OCI-LY1 (cell line): Measurements from ENCODE around the gene HAND2.

Experiments
- H2AFZ ChIP-seq: fragments of 200-600 bp; sonication (generic), shearing (Covaris generic); 2 replicates; pipeline ENCODE4 v1.6.0; 2014; ENCODE audit warnings: antibody characterized with exemption, mild to moderate bottlenecking, low read length
- H3F3A ChIP-seq: fragments of 200-600 bp; sonication (generic), shearing (Covaris generic); 2 replicates; pipeline ENCODE4 v1.6.0; 2014; ENCODE audit warnings: mild to moderate bottlenecking, antibody characterized with exemption, low read length, moderate library complexity; ENCODE audit not compliant: insufficient read depth
- H3K27ac ChIP-seq: fragments of 200-600 bp; sonication (generic); 2 replicates; pipeline ENCODE4 v1.5.1; 2014; ENCODE audit warnings: low read length, mixed run types, mild to moderate bottlenecking, low read depth; ENCODE audit not compliant: poor library complexity, severe bottlenecking
- H3K27me3 ChIP-seq: fragments of 200-600 bp; sonication (generic); 2 replicates; pipeline ENCODE4 v1.6.0; 2014; ENCODE audit warnings: antibody characterized with exemption, mild to moderate bottlenecking, low read length, moderate library complexity; ENCODE audit not compliant: insufficient read depth
- H3K36me3 ChIP-seq: fragments of 200-600 bp; sonication (generic); 2 replicates; pipeline ENCODE4 v1.6.1; 2014; ENCODE audit warnings: mild to moderate bottlenecking, antibody characterized with exemption, low read length, moderate library complexity, mixed read lengths; ENCODE audit not compliant: insufficient read depth
- H3K4me1 ChIP-seq: fragments of 200-600 bp; sonication (generic); 2 replicates; pipeline ENCODE4 v1.5.1; 2014; ENCODE audit warnings: mild to moderate bottlenecking, low read length, moderate library complexity; ENCODE audit not compliant: insufficient read depth, severe bottlenecking
- H3K4me2 ChIP-seq: fragments of 200-600 bp; sonication (generic), shearing (Covaris generic); 2 replicates; pipeline ENCODE4 v1.6.1; 2014; ENCODE audit warnings: low read length
- H3K4me3 ChIP-seq: fragments of 200-600 bp; sonication (generic); 2 replicates; pipeline ENCODE4 v1.5.1; 2014; ENCODE audit warnings: low read length, low read depth, mild to moderate bottlenecking, mixed read lengths; ENCODE audit not compliant: poor library complexity, severe bottlenecking
- H3K79me2 ChIP-seq: fragments of 200-600 bp; shearing (Covaris generic); 2 replicates; pipeline ENCODE4 v1.6.1; 2016; ENCODE audit warnings: mixed run types, low read length, mixed read lengths; ENCODE audit not compliant: insufficient read depth
- H3K9ac ChIP-seq: fragments of 200-600 bp; sonication (generic), shearing (Covaris generic); 2 replicates; pipeline ENCODE4 v1.6.1; 2014; ENCODE audit warnings: mild to moderate bottlenecking, low read length, mixed read lengths
- H3K9me2 ChIP-seq: fragments of 200-600 bp; sonication (generic), shearing (Covaris generic); 2 replicates; pipeline ENCODE4 v1.6.1; 2014; ENCODE audit warnings: low read depth, mild to moderate bottlenecking, low read length, mixed read lengths
- H3K9me3 ChIP-seq: fragments of 200-600 bp; shearing (Covaris generic); 2 replicates; pipeline ENCODE4 v1.6.1; 2014; ENCODE audit warnings: low read length, mixed read lengths
- H4K20me1 ChIP-seq: fragments of 200-600 bp; sonication (generic), shearing (Covaris generic); 2 replicates; pipeline ENCODE4 v1.6.0; 2016; ENCODE audit warnings: mild to moderate bottlenecking, low read length; ENCODE audit not compliant: insufficient read depth
- EZH2 ChIP-seq: fragments of 200-600 bp; sonication (generic), shearing (Covaris generic); IDR thresholded peaks from 2 replicates; pipeline ENCODE4 v1.8.0; 2017; ENCODE audit warnings: borderline replicate concordance, mixed run types, mild to moderate bottlenecking, antibody characterized with exemption, low read length, moderate library complexity, mixed read lengths
- TF ChIP-seq, protein P1 (sequence below): fragments of 200-600 bp; sonication (generic), shearing (Covaris generic); IDR thresholded peaks from 2 replicates; pipeline ENCODE4 v1.5.1; 2017; ENCODE audit warnings: mild to moderate bottlenecking, antibody characterized with exemption, low read length, moderate library complexity, mixed read lengths

The HAND2 gene

DNA sequence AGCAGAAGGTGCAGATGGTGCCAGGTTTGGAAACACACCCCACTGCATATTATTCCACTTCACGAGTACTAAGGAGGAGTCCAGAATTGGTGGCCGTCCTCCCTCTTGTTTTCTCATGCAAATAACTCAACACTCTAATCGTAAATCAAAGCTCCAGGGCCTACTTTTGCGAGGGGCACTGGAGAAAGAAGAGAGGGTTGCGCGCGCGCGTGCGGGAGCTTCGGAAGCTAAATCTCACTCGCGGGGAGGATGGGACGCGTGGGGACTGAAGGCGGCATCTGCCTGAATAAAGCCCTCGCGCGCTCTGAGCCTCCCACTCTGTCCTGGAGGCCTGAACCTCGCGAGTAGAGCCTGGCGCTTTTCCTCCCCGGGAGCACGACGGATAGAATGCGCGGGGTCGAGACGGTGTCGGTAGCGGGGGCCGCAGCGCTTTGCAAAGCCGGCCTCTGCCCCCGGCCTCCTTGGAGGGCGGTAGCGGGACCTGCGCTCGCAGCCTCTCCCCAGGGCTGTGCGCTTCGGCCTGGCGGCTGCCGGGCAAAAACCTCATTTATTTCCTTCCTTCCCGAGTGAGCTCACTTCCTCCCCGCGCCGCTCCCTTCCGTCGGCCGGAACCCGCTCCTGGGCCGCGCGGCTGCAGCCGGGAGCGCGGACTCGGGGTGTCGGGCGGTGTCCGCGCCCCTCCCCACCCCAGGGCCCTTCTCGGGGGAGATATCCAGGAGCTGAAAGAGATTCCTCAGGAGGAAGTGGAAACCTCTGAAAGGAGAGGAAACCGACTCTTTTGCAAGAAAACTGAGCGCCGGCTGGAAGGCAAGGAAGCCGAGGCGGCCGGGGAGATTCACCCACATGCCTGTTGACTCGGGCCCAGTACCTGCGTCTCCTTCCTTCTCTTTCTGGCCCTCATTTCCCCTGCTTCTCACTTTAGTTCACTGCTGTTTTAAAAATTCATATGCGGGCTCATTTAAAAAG lies 20.7 kb downstream of the HAND2 start:
- Histone ChIP-seq H3K9me3 (no peaks in the 10 kb centered on the region), H3K4me1 (peaks cover 7% of the 10 kb centered on the region), H3K27me3 (no peaks in the 10 kb centered on the region), H3K79me2 (no peaks in the 10 kb centered on the region), H4K20me1 (no peaks in the 10 kb centered on the region), H3F3A (no peaks in the 10 kb centered on the region), H3K27ac (no peak overlapping the region), H3K36me3 (no peaks in the 10 kb centered on the region), H2AFZ (no peak overlapping the region), H3K4me3 (peak overlapping the region; percentile 46), H3K4me2 (peak overlapping the region; percentile 45; the same call in 1 of the 2 replicates), H3K9me2 (no peaks in the 10 kb centered on the region), H3K9ac (no peak overlapping the region)
- TF ChIP-seq, protein P1, sequence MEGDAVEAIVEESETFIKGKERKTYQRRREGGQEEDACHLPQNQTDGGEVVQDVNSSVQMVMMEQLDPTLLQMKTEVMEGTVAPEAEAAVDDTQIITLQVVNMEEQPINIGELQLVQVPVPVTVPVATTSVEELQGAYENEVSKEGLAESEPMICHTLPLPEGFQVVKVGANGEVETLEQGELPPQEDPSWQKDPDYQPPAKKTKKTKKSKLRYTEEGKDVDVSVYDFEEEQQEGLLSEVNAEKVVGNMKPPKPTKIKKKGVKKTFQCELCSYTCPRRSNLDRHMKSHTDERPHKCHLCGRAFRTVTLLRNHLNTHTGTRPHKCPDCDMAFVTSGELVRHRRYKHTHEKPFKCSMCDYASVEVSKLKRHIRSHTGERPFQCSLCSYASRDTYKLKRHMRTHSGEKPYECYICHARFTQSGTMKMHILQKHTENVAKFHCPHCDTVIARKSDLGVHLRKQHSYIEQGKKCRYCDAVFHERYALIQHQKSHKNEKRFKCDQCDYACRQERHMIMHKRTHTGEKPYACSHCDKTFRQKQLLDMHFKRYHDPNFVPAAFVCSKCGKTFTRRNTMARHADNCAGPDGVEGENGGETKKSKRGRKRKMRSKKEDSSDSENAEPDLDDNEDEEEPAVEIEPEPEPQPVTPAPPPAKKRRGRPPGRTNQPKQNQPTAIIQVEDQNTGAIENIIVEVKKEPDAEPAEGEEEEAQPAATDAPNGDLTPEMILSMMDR = no peak
- TF ChIP-seq EZH2 = no peak

DNA sequence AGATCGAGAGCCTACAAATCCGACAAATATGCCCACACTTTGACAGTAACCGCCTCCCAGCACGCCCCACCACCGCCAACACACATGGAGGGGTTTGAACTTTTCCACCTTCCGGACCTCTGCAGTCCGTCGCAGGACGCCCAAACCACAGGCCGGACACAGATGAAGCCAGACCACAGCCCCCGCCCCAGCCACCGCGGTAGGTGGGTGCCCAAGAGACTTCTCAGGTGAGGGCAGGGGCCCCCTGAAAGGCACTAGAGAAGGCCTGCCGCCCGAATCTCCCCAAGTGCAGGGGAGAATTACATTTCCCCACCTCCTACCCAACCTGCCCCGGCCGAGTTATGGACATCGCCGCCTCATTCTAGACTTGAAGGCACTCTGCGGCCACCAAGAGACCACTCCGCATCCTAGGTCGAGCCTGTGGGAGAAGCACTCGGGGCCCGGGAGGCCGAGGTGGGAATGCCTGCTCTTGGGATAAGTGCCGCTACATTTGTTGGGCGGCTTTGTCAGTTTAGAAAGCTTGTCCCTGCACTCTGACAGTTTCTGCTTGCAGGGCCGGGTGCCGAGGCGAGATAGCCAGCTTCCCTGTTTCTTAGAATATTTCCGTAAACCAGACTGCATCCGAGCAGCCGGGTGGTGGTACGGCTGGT lies 21.5 kb downstream of the HAND2 start:
- no peaks in the 10 kb centered on the region for H3K9me3 ChIP-seq
- H3K4me1 ChIP-seq = peaks cover 7% of the 10 kb centered on the region
- no peaks in the 10 kb centered on the region for H3K36me3 ChIP-seq
- H3K4me3 ChIP-seq = peak overlapping the region; percentile 46
- no peaks in the 10 kb centered on the region for H3K27me3 ChIP-seq
- H3K79me2 ChIP-seq = no peaks in the 10 kb centered on the region
- H3K9me2 ChIP-seq = no peaks in the 10 kb centered on the region
- H3F3A ChIP-seq = no peaks in the 10 kb centered on the region
- TF ChIP-seq, protein P1 = no peak
- TF ChIP-seq EZH2 = no peak
- H3K4me2 ChIP-seq = peak overlapping the region; percentile 45; the same call in 1 of the 2 replicates
- no peaks in the 10 kb centered on the region for H4K20me1 ChIP-seq
- H3K9ac ChIP-seq = no peak overlapping the region
- H2AFZ ChIP-seq = no peak overlapping the region
- no peak overlapping the region for H3K27ac ChIP-seq

DNA sequence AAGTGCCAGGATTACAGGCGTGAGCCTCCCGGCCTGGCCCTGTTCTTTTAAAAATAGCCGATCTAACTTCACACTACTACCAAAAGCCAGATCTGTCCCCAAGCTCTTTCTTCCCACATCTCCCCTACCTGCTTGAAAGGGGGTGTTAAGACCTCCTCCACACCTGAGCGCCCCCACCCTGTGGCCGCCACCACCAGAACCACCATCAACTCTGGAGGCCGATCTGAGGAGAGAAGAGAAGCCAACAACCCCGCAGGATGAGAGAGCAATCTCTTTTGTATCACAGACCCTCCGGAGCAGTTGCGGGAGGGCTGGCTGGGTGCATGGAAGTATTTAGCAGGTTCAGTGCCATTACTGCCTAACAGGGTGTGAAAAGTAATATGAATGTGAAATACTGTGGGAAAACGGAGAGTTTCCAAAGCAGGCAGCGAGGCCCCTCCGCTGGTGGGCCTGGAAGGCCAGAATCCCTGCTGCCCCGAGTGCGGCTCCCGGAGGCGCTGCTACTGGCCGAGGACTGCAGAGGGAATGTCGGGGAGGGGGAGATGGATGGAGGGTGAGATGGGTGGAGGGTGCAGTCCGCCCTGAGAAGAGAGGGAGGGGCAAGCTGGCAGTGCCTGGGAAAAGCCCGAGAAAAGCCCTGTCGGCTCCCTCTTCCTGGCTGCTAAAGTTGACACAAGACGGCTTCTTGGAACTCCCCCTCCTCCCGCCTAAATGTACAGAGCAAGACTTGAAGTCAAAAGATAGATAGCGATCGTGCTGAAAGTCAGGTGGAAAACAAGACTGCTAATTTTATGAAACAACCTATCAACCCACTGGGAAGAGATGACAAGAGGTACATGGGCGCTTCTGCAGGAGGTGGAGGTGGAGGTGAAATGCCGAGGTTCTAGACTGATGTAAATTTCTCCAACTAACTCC lies 22.3 kb downstream of the HAND2 start:
- Histone ChIP-seq H3K4me3 (no peak overlapping the region), H3K27me3 (no peaks in the 10 kb centered on the region), H3K4me2 (no peak overlapping the region), H3F3A (no peaks in the 10 kb centered on the region), H3K9ac (no peak overlapping the region), H3K4me1 (peaks cover 7% of the 10 kb centered on the region), H3K27ac (no peak overlapping the region), H3K9me3 (no peaks in the 10 kb centered on the region), H3K9me2 (no peaks in the 10 kb centered on the region), H3K36me3 (no peaks in the 10 kb centered on the region), H3K79me2 (no peaks in the 10 kb centered on the region), H2AFZ (no peak overlapping the region), H4K20me1 (no peaks in the 10 kb centered on the region)
- no peak for TF ChIP-seq EZH2
